Activated naive CD8-positive, alpha-beta T cell treated with anti-CD3 and anti-CD28 coated beads, Interleukin-2, amount 50 U/mL, for 24 hours (primary cell): ENCODE results near the gene DCC.

Source experiments
- ATAC-seq: fragments of 150-1000 bp; cut with Tn5 transposase; one replicate; pipeline ENCODE4 v1.10.0; 2021
- DNase-seq: peaks from one replicate; pipeline ENCODE4 v3.0.0; 2021
- H3K27ac Mint-ChIP-seq: one replicate; pipeline ENCODE4 v1.8.0; 2021; ENCODE audit warnings: mild to moderate bottlenecking, mixed read lengths
- H3K27me3 Mint-ChIP-seq: one replicate; pipeline ENCODE4 v1.8.0; 2021; ENCODE audit warnings: mixed read lengths
- H3K36me3 Mint-ChIP-seq: one replicate; pipeline ENCODE4 v1.8.0; 2021; ENCODE audit warnings: low read depth, mixed read lengths
- H3K4me1 Mint-ChIP-seq: one replicate; pipeline ENCODE4 v1.8.0; 2021; ENCODE audit warnings: mixed read lengths
- H3K4me3 Mint-ChIP-seq: one replicate; pipeline ENCODE4 v1.8.0; 2021; ENCODE audit warnings: mild to moderate bottlenecking, moderate library complexity, mixed read lengths
- H3K9me3 Mint-ChIP-seq: one replicate; pipeline ENCODE4 v1.8.0; 2021; ENCODE audit warnings: mixed read lengths

Gene DCC

GRCh38 chr18:53080687-53081086 is 740.7 kb downstream of the DCC start:
- Mint-ChIP-seq H3K36me3 (no peaks in the 10 kb centered on the region), H3K9me3 (peaks cover 4% of the 10 kb centered on the region), H3K4me3 (no peak overlapping the region), H3K27ac (no peak overlapping the region), H3K27me3 (no peaks in the 10 kb centered on the region), H3K4me1 (no peaks in the 10 kb centered on the region)
- ATAC-seq: no peak
- no peak for DNase-seq

GRCh38 chr18:53093636-53094035 is 753.6 kb downstream of the DCC start:
- Mint-ChIP-seq H3K9me3 (peaks cover 2% of the 10 kb centered on the region), H3K27me3 (no peaks in the 10 kb centered on the region), H3K4me1 (no peaks in the 10 kb centered on the region), H3K36me3 (no peaks in the 10 kb centered on the region), H3K4me3 (no peak overlapping the region), H3K27ac (no peak overlapping the region)
- no peak for DNase-seq
- ATAC-seq: no peak

- Mint-ChIP-seq H3K36me3 (no peaks in the 10 kb centered on the region), H3K27ac (no peak overlapping the region), H3K4me3 (no peak overlapping the region), H3K27me3 (peaks cover 3% of the 10 kb centered on the region), H3K9me3 (peaks cover 13% of the 10 kb centered on the region), H3K4me1 (no peaks in the 10 kb centered on the region)
- ATAC-seq (no peak), DNase-seq (no peak)
Observed at GRCh38 chr18:53101536-53102105, 761.6 kb downstream of the DCC start.

GRCh38 chr18:53114441-53114840 is 774.4 kb downstream of the DCC start:
- Mint-ChIP-seq H3K27ac (no peak overlapping the region), H3K36me3 (no peaks in the 10 kb centered on the region), H3K27me3 (no peaks in the 10 kb centered on the region), H3K4me1 (no peaks in the 10 kb centered on the region), H3K4me3 (no peak overlapping the region), H3K9me3 (peaks cover 11% of the 10 kb centered on the region)
- DNase-seq (no peak), ATAC-seq (no peak)

GRCh38 chr18:53115876-53116585 is 776.0 kb downstream of the DCC start:
- Mint-ChIP-seq H3K4me3 (no peak overlapping the region), H3K9me3 (peaks cover 8% of the 10 kb centered on the region), H3K4me1 (no peaks in the 10 kb centered on the region), H3K36me3 (no peaks in the 10 kb centered on the region), H3K27me3 (no peaks in the 10 kb centered on the region), H3K27ac (no peak overlapping the region)
- no peak for DNase-seq
- ATAC-seq: no peak

- H3K36me3 Mint-ChIP-seq: no peaks in the 10 kb centered on the region
- no peak for DNase-seq
- no peak for ATAC-seq
- no peaks in the 10 kb centered on the region for H3K27me3 Mint-ChIP-seq
- H3K9me3 Mint-ChIP-seq: peaks cover 8% of the 10 kb centered on the region
- H3K27ac Mint-ChIP-seq: no peak overlapping the region
- H3K4me1 Mint-ChIP-seq: no peaks in the 10 kb centered on the region
- H3K4me3 Mint-ChIP-seq: no peak overlapping the region
Observed at GRCh38 chr18:53117851-53118250, 777.9 kb downstream of the DCC start.

GRCh38 chr18:53126210-53126609 is 786.2 kb downstream of the DCC start:
- H3K27ac Mint-ChIP-seq: no peak overlapping the region
- no peaks in the 10 kb centered on the region for H3K4me1 Mint-ChIP-seq
- H3K27me3 Mint-ChIP-seq: no peaks in the 10 kb centered on the region
- H3K36me3 Mint-ChIP-seq: no peaks in the 10 kb centered on the region
- no peaks in the 10 kb centered on the region for H3K9me3 Mint-ChIP-seq
- DNase-seq (no peak), ATAC-seq (no peak)
- H3K4me3 Mint-ChIP-seq: no peak overlapping the region

GRCh38 chr18:53131001-53131400 is 791.0 kb downstream of the DCC start:
- Mint-ChIP-seq H3K36me3 (no peaks in the 10 kb centered on the region), H3K9me3 (no peaks in the 10 kb centered on the region)

GRCh38 chr18:53134711-53135110 is 794.7 kb downstream of the DCC start:
- no peaks in the 10 kb centered on the region for H3K36me3 Mint-ChIP-seq
- no peaks in the 10 kb centered on the region for H3K27me3 Mint-ChIP-seq
- H3K4me1 Mint-ChIP-seq: no peaks in the 10 kb centered on the region
- H3K4me3 Mint-ChIP-seq: no peak overlapping the region
- DNase-seq: no peak
- ATAC-seq: no peak
- H3K9me3 Mint-ChIP-seq: no peaks in the 10 kb centered on the region
- no peak overlapping the region for H3K27ac Mint-ChIP-seq

More at GRCh38 chr18:53131001-53131400, 791.0 kb downstream of the DCC start:
- H3K27ac Mint-ChIP-seq: no peak overlapping the region
- DNase-seq: no peak
- no peaks in the 10 kb centered on the region for H3K27me3 Mint-ChIP-seq
- no peaks in the 10 kb centered on the region for H3K4me1 Mint-ChIP-seq
- no peak for ATAC-seq
- H3K4me3 Mint-ChIP-seq: no peak overlapping the region

- ATAC-seq (no peak), DNase-seq (no peak)
- Mint-ChIP-seq H3K4me1 (no peaks in the 10 kb centered on the region), H3K9me3 (no peaks in the 10 kb centered on the region), H3K27ac (no peak overlapping the region), H3K27me3 (no peaks in the 10 kb centered on the region), H3K4me3 (no peak overlapping the region), H3K36me3 (no peaks in the 10 kb centered on the region)
Observed at GRCh38 chr18:53135654-53136053, 795.7 kb downstream of the DCC start.

- Mint-ChIP-seq H3K27me3 (no peaks in the 10 kb centered on the region), H3K27ac (no peak overlapping the region), H3K36me3 (no peaks in the 10 kb centered on the region), H3K4me3 (no peak overlapping the region), H3K9me3 (no peaks in the 10 kb centered on the region), H3K4me1 (no peaks in the 10 kb centered on the region)
- ATAC-seq: no peak
- DNase-seq: no peak
Observed at GRCh38 chr18:53139746-53140500, 799.9 kb downstream of the DCC start.

- H3K27me3 Mint-ChIP-seq: no peaks in the 10 kb centered on the region
- ATAC-seq: no peak
- DNase-seq: no peak
- H3K4me3 Mint-ChIP-seq: no peak overlapping the region
- no peaks in the 10 kb centered on the region for H3K36me3 Mint-ChIP-seq
- no peaks in the 10 kb centered on the region for H3K9me3 Mint-ChIP-seq
- no peak overlapping the region for H3K27ac Mint-ChIP-seq
- H3K4me1 Mint-ChIP-seq: no peaks in the 10 kb centered on the region
Observed at GRCh38 chr18:53142005-53142404, 802.0 kb downstream of the DCC start.

GRCh38 chr18:53147472-53147871 is 807.5 kb downstream of the DCC start:
- peaks cover 5% of the 10 kb centered on the region for H3K9me3 Mint-ChIP-seq
- H3K27me3 Mint-ChIP-seq: no peaks in the 10 kb centered on the region
- no peaks in the 10 kb centered on the region for H3K36me3 Mint-ChIP-seq
- H3K4me3 Mint-ChIP-seq: no peak overlapping the region
- H3K4me1 Mint-ChIP-seq: no peaks in the 10 kb centered on the region
- no peak overlapping the region for H3K27ac Mint-ChIP-seq
- no peak for DNase-seq
- no peak for ATAC-seq

- Mint-ChIP-seq H3K4me1 (no peaks in the 10 kb centered on the region), H3K4me3 (no peak overlapping the region), H3K27ac (no peak overlapping the region), H3K36me3 (no peaks in the 10 kb centered on the region), H3K27me3 (no peaks in the 10 kb centered on the region), H3K9me3 (peaks cover 5% of the 10 kb centered on the region)
- ATAC-seq (no peak), DNase-seq (no peak)
Observed at GRCh38 chr18:53148123-53148522, 808.1 kb downstream of the DCC start.

- DNase-seq (no peak), ATAC-seq (no peak)
- H3K27ac Mint-ChIP-seq: no peak overlapping the region
- no peaks in the 10 kb centered on the region for H3K36me3 Mint-ChIP-seq
- no peaks in the 10 kb centered on the region for H3K27me3 Mint-ChIP-seq
- H3K4me3 Mint-ChIP-seq: no peak overlapping the region
- H3K4me1 Mint-ChIP-seq: no peaks in the 10 kb centered on the region
- peaks cover 5% of the 10 kb centered on the region for H3K9me3 Mint-ChIP-seq
Observed at GRCh38 chr18:53152476-53152875, 812.5 kb downstream of the DCC start.
